Measurements from ENCODE around the gene SEMA4G.

DNA sequence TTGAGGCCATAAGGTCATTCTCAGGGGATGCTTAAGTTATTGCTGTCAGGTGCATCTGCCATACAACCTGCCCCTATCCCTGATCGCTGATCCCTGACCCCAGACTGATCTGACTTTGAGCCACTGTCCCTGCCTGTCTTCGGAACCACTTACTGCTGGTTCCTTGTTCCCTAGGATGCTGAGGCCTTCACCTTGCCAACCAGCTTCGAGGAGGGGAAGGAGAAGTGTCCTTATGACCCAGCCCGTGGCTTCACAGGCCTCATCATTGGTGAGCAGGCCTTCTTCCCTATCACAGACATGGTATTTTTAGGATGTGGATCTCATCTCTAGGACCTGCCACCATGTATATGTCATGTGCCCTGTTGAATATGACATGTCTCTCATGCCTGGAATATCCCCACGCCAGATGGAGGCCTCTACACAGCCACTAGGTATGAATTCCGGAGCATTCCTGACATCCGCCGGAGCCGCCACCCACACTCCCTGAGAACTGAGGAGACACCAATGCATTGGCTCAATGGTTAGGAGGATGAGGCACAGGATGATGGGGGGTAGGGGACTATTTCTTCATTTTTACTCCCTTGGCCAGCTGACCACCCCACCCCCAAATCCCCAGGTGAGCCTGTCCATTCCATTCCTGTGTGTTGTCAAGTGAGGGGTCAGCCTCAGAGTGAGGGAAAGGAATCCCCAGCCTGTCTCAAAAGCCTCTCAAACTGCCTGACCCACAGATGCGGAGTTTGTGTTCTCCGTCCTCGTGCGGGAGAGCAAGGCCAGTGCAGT lies 9.0 kb downstream of the SEMA4G start:
- TF ChIP-seq, protein P1, sequence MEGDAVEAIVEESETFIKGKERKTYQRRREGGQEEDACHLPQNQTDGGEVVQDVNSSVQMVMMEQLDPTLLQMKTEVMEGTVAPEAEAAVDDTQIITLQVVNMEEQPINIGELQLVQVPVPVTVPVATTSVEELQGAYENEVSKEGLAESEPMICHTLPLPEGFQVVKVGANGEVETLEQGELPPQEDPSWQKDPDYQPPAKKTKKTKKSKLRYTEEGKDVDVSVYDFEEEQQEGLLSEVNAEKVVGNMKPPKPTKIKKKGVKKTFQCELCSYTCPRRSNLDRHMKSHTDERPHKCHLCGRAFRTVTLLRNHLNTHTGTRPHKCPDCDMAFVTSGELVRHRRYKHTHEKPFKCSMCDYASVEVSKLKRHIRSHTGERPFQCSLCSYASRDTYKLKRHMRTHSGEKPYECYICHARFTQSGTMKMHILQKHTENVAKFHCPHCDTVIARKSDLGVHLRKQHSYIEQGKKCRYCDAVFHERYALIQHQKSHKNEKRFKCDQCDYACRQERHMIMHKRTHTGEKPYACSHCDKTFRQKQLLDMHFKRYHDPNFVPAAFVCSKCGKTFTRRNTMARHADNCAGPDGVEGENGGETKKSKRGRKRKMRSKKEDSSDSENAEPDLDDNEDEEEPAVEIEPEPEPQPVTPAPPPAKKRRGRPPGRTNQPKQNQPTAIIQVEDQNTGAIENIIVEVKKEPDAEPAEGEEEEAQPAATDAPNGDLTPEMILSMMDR (IDR thresholded peaks at IDR 0.05; ENCODE audit: insufficient read depth, low read length, poor library complexity, severe bottlenecking): no peak
- no peak for TF ChIP-seq EZH2phosphoT487 (conservative IDR thresholded peaks at IDR 0.05; ENCODE audit: low read length)
